GM23338 (cell line): Measurements from ENCODE around the gene GAB2.

Experiments used
- POLR2AphosphoS5 ChIP-seq: IDR thresholded peaks from 2 replicates; pipeline ENCODE4 v1.6.1; 2016; ENCODE audit warnings: antibody characterized with exemption, low read depth
- ZNF331 ChIP-seq: fragments of 250-450 bp; sonication (Bioruptor Pico); IDR thresholded peaks from 2 replicates; pipeline ENCODE4 v1.5.0; 2020; ENCODE audit warnings: low read depth, mild to moderate bottlenecking, moderate library complexity
- TF ChIP-seq, protein P1 (sequence below): IDR thresholded peaks from one replicate; pipeline ENCODE4 v1.6.1; 2018; ENCODE audit warnings: antibody characterized with exemption; ENCODE audit not compliant: unreplicated experiment
- TF ChIP-seq, protein P2 (sequence below), 2 experiments: fragments of 200-600 bp in 1 of 2; sonication (generic) in 1 of 2; conservative IDR thresholded peaks; 2 replicates each; pipeline versions ENCODE4 v1.5.1 to v1.6.1; 2016 to 2017; ENCODE audit warnings: antibody characterized with exemption in 2 of 2, low read depth in 2 of 2, mild to moderate bottlenecking in 2 of 2, moderate library complexity in 1 of 2

DNA sequence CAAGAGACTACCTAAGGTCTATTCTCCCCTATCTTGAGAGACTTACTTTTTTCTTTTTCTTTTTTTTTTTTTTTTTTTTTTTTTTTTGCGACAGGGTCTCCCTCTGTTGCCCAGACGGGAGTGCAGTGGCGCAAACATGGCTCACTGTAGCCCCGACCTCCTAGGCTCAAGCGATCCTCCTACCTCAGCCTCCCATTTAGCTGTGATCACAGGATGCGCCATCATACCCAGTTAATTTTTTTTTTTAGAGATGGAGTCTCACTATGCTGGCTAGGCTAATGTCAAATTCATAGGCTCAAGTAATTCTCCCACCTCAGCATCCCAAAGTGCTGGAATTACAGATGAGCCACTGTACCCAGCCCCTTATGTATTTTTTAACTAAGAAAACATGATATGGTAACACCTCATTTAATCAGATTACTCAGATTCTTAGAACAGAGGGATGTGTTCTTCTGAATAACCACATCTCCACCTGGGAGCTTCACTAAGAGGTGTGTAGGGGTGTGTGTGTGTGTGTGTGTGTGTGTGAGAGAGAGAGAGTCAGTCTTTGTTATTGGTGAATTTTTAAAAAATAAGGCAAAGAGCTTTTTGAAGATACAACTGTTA lies 126.0 kb downstream of the GAB2 start:
- TF ChIP-seq, protein P1, sequence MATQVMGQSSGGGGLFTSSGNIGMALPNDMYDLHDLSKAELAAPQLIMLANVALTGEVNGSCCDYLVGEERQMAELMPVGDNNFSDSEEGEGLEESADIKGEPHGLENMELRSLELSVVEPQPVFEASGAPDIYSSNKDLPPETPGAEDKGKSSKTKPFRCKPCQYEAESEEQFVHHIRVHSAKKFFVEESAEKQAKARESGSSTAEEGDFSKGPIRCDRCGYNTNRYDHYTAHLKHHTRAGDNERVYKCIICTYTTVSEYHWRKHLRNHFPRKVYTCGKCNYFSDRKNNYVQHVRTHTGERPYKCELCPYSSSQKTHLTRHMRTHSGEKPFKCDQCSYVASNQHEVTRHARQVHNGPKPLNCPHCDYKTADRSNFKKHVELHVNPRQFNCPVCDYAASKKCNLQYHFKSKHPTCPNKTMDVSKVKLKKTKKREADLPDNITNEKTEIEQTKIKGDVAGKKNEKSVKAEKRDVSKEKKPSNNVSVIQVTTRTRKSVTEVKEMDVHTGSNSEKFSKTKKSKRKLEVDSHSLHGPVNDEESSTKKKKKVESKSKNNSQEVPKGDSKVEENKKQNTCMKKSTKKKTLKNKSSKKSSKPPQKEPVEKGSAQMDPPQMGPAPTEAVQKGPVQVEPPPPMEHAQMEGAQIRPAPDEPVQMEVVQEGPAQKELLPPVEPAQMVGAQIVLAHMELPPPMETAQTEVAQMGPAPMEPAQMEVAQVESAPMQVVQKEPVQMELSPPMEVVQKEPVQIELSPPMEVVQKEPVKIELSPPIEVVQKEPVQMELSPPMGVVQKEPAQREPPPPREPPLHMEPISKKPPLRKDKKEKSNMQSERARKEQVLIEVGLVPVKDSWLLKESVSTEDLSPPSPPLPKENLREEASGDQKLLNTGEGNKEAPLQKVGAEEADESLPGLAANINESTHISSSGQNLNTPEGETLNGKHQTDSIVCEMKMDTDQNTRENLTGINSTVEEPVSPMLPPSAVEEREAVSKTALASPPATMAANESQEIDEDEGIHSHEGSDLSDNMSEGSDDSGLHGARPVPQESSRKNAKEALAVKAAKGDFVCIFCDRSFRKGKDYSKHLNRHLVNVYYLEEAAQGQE = no peak
- TF ChIP-seq, protein P2, sequence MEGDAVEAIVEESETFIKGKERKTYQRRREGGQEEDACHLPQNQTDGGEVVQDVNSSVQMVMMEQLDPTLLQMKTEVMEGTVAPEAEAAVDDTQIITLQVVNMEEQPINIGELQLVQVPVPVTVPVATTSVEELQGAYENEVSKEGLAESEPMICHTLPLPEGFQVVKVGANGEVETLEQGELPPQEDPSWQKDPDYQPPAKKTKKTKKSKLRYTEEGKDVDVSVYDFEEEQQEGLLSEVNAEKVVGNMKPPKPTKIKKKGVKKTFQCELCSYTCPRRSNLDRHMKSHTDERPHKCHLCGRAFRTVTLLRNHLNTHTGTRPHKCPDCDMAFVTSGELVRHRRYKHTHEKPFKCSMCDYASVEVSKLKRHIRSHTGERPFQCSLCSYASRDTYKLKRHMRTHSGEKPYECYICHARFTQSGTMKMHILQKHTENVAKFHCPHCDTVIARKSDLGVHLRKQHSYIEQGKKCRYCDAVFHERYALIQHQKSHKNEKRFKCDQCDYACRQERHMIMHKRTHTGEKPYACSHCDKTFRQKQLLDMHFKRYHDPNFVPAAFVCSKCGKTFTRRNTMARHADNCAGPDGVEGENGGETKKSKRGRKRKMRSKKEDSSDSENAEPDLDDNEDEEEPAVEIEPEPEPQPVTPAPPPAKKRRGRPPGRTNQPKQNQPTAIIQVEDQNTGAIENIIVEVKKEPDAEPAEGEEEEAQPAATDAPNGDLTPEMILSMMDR (conservative IDR thresholded peaks at IDR 0.05; ENCODE audit: low read depth in 2 of 2) = no peak
- TF ChIP-seq POLR2AphosphoS5 (no peak), ZNF331 (CRISPR knock-in tag) (no peak)
